CD8-positive, alpha-beta memory T cell (primary cell): ENCODE measurements around the gene VCPKMT. TPM values are rescaled to one million over a fixed set of nuclear protein-coding genes. Genes with fewer than 3 reads are reported as not detected.
A peak's percentile ranks its signal among the peaks of the same experiment; 100 is the strongest.

Experiments used
- CTCF ChIA-PET: fragments of 350-600 bp; sonication (Branson Sonifier 250); formaldehyde crosslinking; loops from one replicate; lab custom pipeline; 2021; ENCODE audit warnings: antibody characterized with exemption; lab: Charles Lee
- POLR2A ChIA-PET: fragments of 350-600 bp; sonication (Branson Sonifier 250); formaldehyde crosslinking; loops from one replicate; lab custom pipeline; 2021; ENCODE audit warnings: antibody characterized with exemption; lab: Charles Lee
- DNase-seq, 5 donors: peaks; one replicate each; pipeline versions ENCODE4 v3.0.0 to v3.0.0-alpha.2; 2020 to 2022; ENCODE audit warnings: mixed read lengths in 1 of 5
- H3K27ac ChIP-seq: one replicate; pipeline ENCODE4 v1.7.0; 2013; ENCODE audit warnings: low read depth, mild to moderate bottlenecking, low read length, moderate library complexity
- H3K27me3 ChIP-seq: 2 replicates; pipeline ENCODE4 v1.7.0; 2013; ENCODE audit warnings: low read length, mild to moderate bottlenecking; ENCODE audit not compliant: insufficient read depth, poor library complexity, severe bottlenecking
- H3K36me3 ChIP-seq: 2 replicates; pipeline ENCODE4 v1.7.0; 2013; ENCODE audit warnings: mild to moderate bottlenecking, low read length, moderate library complexity; ENCODE audit not compliant: insufficient read depth
- H3K4me1 ChIP-seq: 2 replicates; pipeline ENCODE4 v1.7.0; 2013; ENCODE audit warnings: mild to moderate bottlenecking, low read length, moderate library complexity; ENCODE audit not compliant: insufficient read depth
- H3K4me3 ChIP-seq: 2 replicates; pipeline ENCODE4 v1.7.0; 2013; ENCODE audit warnings: mild to moderate bottlenecking, low read length
- H3K9me3 ChIP-seq: 2 replicates; pipeline ENCODE4 v1.7.0; 2013; ENCODE audit warnings: mild to moderate bottlenecking, low read length
- H3K27ac Mint-ChIP-seq, 8 donors: one replicate each; pipeline ENCODE4 v1.8.0; 2020 to 2021; ENCODE audit warnings: mixed read lengths in 8 of 8, mild to moderate bottlenecking in 6 of 8, inconsistent platforms in 3 of 8, moderate library complexity in 3 of 8
- H3K27me3 Mint-ChIP-seq, 2 donors: one replicate each; pipeline ENCODE4 v1.8.0; 2020 to 2021; ENCODE audit warnings: mixed read lengths in 2 of 2, mild to moderate bottlenecking in 1 of 2, moderate library complexity in 1 of 2
- H3K36me3 Mint-ChIP-seq, 3 donors: one replicate each; pipeline ENCODE4 v1.8.0; 2020 to 2021; ENCODE audit warnings: mixed read lengths in 3 of 3, inconsistent platforms in 1 of 3, mild to moderate bottlenecking in 1 of 3
- H3K4me1 Mint-ChIP-seq, 3 donors: one replicate each; pipeline ENCODE4 v1.8.0; 2020 to 2021; ENCODE audit warnings: mixed read lengths in 3 of 3, inconsistent platforms in 1 of 3, mild to moderate bottlenecking in 1 of 3
- H3K4me3 Mint-ChIP-seq, 7 donors: one replicate each; pipeline ENCODE4 v1.8.0; 2020 to 2021; ENCODE audit warnings: mixed read lengths in 7 of 7, mild to moderate bottlenecking in 6 of 7, moderate library complexity in 4 of 7, inconsistent platforms in 2 of 7
- H3K9me3 Mint-ChIP-seq, 5 donors: one replicate each; pipeline ENCODE4 v1.8.0; 2020 to 2022; ENCODE audit warnings: mixed read lengths in 5 of 5, mild to moderate bottlenecking in 3 of 5, moderate library complexity in 2 of 5, inconsistent platforms in 1 of 5
- polyA plus RNA-seq: library from polyadenylated mRNA; unstranded; fragments of 300-500 nt; fragmentation: Illumina TruSeq; gene quantifications from one replicate; pipeline ENCODE4 v1.2.3, GENCODE V29; 2021
- total RNA-seq, 2 experiments: library from RNA; stranded (reverse); gene quantifications; one replicate each; pipeline ENCODE4 v1.2.3, GENCODE V29; 2021

Gene VCPKMT
- 10 to 100 TPM; 16.5 to 19.9 TPM for total RNA-seq
- polyA plus RNA-seq, result 11.7 TPM

- Mint-ChIP-seq H3K4me1 (peaks cover 23 to 42% (median 29%) of the 10 kb centered on the region in 3 donors), H3K4me3 (peak within 1 kb of the TSS; percentile 95 to 97 (median 97)), H3K27me3 (no peaks in the 10 kb centered on the region), H3K27ac (peak within 1 kb of the TSS; percentile 94 to 99 (median 99)), H3K9me3 (no peaks in the 10 kb centered on the region), H3K36me3 (peaks cover 4 to 56% (median 7%) of the 10 kb centered on the region in 3 donors)
- Histone ChIP-seq H3K4me3 (peak within 1 kb of the TSS; percentile 40), H3K9me3 (no peaks in the 10 kb centered on the region), H3K27me3 (no peaks in the 10 kb centered on the region), H3K36me3 (peaks cover 27% of the 10 kb centered on the region), H3K27ac (peak within 1 kb of the TSS; percentile 78), H3K4me1 (peaks cover 26% of the 10 kb centered on the region)
- DNase-seq, result peak; percentile 93 to 97 (median 96)
- POLR2A ChIA-PET, result interaction anchor here (0.5 to 2.5 kb wide), 13 partner anchors 19 to 496 kb away, joined by 3 to 24 read pairs (median 4); partner anchors contain the start of genes KLHDC2, NEMF and RPL36AL
- CTCF ChIA-PET, result interaction anchor here (0.8 to 2.5 kb wide), 12 partner anchors 54 to 482 kb away, joined by 3 to 29 read pairs (median 4); partner anchors contain the start of genes DNAAF2, KLHDC2 and NEMF
Measured at GRCh38 chr14:50116181-50116956, at the start of gene VCPKMT. Gene VCPKMT, minus strand, starts transcription at chr14:50116572. Its CDS starts 20 bp downstream, at chr14:50116552.

GRCh38 chr14:50156111-50156510 lies 39.7 kb upstream of the VCPKMT start:
- POLR2A ChIA-PET, result no interaction called here
- no peaks in the 10 kb centered on the region for H3K27me3 Mint-ChIP-seq

GRCh38 chr14:50148799-50149198 lies 32.4 kb upstream of the VCPKMT start:
- Histone ChIP-seq H3K36me3 (peaks cover 7% of the 10 kb centered on the region), H3K27me3 (no peaks in the 10 kb centered on the region), H3K4me3 (no peak overlapping the region), H3K4me1 (no peaks in the 10 kb centered on the region), H3K9me3 (no peaks in the 10 kb centered on the region), H3K27ac (no peak overlapping the region)
- ChIA-PET CTCF (interaction anchor here (1.2 kb wide), 1 partner anchor 10 kb away, joined by 3 read pairs; no protein-coding TSS in a partner anchor), POLR2A (no interaction called here)
- peaks cover 0 to 56% (median 14%) of the 10 kb centered on the region in 3 donors for H3K36me3 Mint-ChIP-seq
- no peaks in the 10 kb centered on the region for H3K4me1 Mint-ChIP-seq
- DNase-seq, result no peak
- no peaks in the 10 kb centered on the region for H3K27me3 Mint-ChIP-seq
- H3K9me3 Mint-ChIP-seq, result no peaks in the 10 kb centered on the region
- peak overlapping the region in 1 of 8 donors; percentile 70 for H3K27ac Mint-ChIP-seq
- H3K4me3 Mint-ChIP-seq, result no peak overlapping the region

More at GRCh38 chr14:50156111-50156510, 39.7 kb upstream of the VCPKMT start:
- CTCF ChIA-PET, result no interaction called here
- Histone ChIP-seq H3K36me3 (peaks cover 13% of the 10 kb centered on the region), H3K27me3 (no peaks in the 10 kb centered on the region), H3K9me3 (no peaks in the 10 kb centered on the region), H3K27ac (no peak overlapping the region), H3K4me3 (no peak overlapping the region), H3K4me1 (no peaks in the 10 kb centered on the region)
- H3K36me3 Mint-ChIP-seq, result peaks cover 0 to 50% (median 9%) of the 10 kb centered on the region in 3 donors
- no peak overlapping the region for H3K27ac Mint-ChIP-seq
- H3K4me1 Mint-ChIP-seq, result no peaks in the 10 kb centered on the region
- no peak overlapping the region for H3K4me3 Mint-ChIP-seq
- DNase-seq, result no peak
- H3K9me3 Mint-ChIP-seq, result no peaks in the 10 kb centered on the region

DNA sequence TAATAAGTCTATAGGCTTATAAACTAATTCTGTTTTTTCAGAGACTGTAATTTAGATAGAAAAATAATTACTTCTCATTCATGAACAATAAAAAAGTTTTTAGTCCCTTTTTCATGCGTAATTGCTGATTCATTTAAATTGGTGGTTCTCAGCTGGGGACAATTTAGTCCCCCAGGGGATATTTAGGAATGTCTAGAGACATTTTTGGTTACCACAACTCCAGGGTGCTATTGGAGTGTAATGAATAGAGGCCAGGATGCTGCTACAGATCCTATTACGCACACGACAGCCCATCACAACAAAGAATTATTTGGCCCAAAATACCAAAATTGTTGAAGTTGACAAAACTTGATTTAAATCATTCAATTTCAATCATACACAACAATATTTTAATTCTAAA lies 22.8 kb upstream of the VCPKMT start:
- Histone ChIP-seq H3K27me3 (no peaks in the 10 kb centered on the region), H3K4me1 (no peaks in the 10 kb centered on the region), H3K27ac (no peak overlapping the region), H3K9me3 (no peaks in the 10 kb centered on the region), H3K4me3 (no peak overlapping the region), H3K36me3 (no peaks in the 10 kb centered on the region)
- H3K27ac Mint-ChIP-seq, result no peak overlapping the region
- POLR2A ChIA-PET, result interaction anchor here (0.5 kb wide), 1 partner anchor 75 kb away, joined by 3 read pairs; no protein-coding TSS in a partner anchor
- no peaks in the 10 kb centered on the region for H3K27me3 Mint-ChIP-seq
- no peaks in the 10 kb centered on the region for H3K9me3 Mint-ChIP-seq
- CTCF ChIA-PET, result interaction anchor here (1.4 to 2.3 kb wide), 3 partner anchors 10 to 286 kb away, joined by 3 to 7 read pairs (median 3); partner anchors contain the start of gene NEMF
- H3K4me3 Mint-ChIP-seq, result no peak overlapping the region
- peaks cover 0 to 19% (median 4%) of the 10 kb centered on the region in 3 donors for H3K36me3 Mint-ChIP-seq
- no peaks in the 10 kb centered on the region for H3K4me1 Mint-ChIP-seq
- no peak for DNase-seq

- no peak overlapping the region for H3K4me3 Mint-ChIP-seq
- H3K27ac Mint-ChIP-seq, result peak overlapping the region in 1 of 8 donors; percentile 39
- CTCF ChIA-PET, result interaction anchor here (1.9 kb wide), 1 partner anchor 10 kb away, joined by 5 read pairs; no protein-coding TSS in a partner anchor
- H3K9me3 Mint-ChIP-seq, result no peaks in the 10 kb centered on the region
- peaks cover 0 to 4% (median 0%) of the 10 kb centered on the region in 3 donors for H3K4me1 Mint-ChIP-seq
- no peaks in the 10 kb centered on the region for H3K27me3 Mint-ChIP-seq
- DNase-seq, result no peak
- peaks cover 13 to 67% (median 20%) of the 10 kb centered on the region in 3 donors for H3K36me3 Mint-ChIP-seq
- Histone ChIP-seq H3K4me1 (no peaks in the 10 kb centered on the region), H3K4me3 (no peak overlapping the region), H3K27ac (no peak overlapping the region), H3K36me3 (peaks cover 11% of the 10 kb centered on the region), H3K9me3 (no peaks in the 10 kb centered on the region), H3K27me3 (no peaks in the 10 kb centered on the region)
- POLR2A ChIA-PET, result no interaction called here
Measured at GRCh38 chr14:50127802-50128201, 11.4 kb upstream of the VCPKMT start.

- H3K4me1 Mint-ChIP-seq, result no peaks in the 10 kb centered on the region
- H3K9me3 Mint-ChIP-seq, result no peaks in the 10 kb centered on the region
- peaks cover 8 to 46% (median 12%) of the 10 kb centered on the region in 3 donors for H3K36me3 Mint-ChIP-seq
- no peaks in the 10 kb centered on the region for H3K27me3 Mint-ChIP-seq
- Histone ChIP-seq H3K4me3 (no peak overlapping the region), H3K4me1 (no peaks in the 10 kb centered on the region), H3K9me3 (no peaks in the 10 kb centered on the region), H3K27ac (no peak overlapping the region), H3K27me3 (no peaks in the 10 kb centered on the region), H3K36me3 (peaks cover 4% of the 10 kb centered on the region)
- no peak overlapping the region for H3K4me3 Mint-ChIP-seq
- no peak for DNase-seq
- ChIA-PET CTCF (interaction anchor here (1.4 kb wide), 1 partner anchor 261 kb away, joined by 4 read pairs; no protein-coding TSS in a partner anchor), POLR2A (interaction anchor here (0.6 kb wide), 2 partner anchors 435 to 651 kb away, joined by 3 to 4 read pairs; partner anchors contain the start of gene POLE2)
- H3K27ac Mint-ChIP-seq, result peak overlapping the region in 2 of 8 donors; percentile 1 to 16
Measured at GRCh38 chr14:50123062-50123461, 6.7 kb upstream of the VCPKMT start.

DNA sequence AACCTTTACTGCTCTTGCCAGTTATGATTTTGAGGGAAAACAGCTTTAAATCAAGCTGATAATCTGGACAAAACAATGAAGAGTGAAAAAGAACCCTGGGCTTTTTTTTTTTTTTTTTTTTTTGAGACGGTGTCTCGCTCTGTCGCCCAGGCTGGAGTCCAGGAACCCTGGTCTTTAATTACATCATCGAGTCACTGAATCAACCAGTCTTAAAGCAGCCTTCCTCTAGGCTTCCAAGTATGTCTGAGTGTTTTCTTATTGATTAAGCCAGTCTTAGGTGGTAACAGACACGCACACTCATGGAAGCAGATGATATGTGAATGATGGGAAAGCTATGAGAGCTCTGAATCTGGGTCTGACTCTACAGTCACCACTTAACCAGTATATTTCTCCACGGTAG lies 5.9 kb upstream of the VCPKMT start:
- H3K27me3 ChIP-seq, result no peaks in the 10 kb centered on the region
- no peaks in the 10 kb centered on the region for H3K9me3 ChIP-seq
- Mint-ChIP-seq H3K36me3 (peaks cover 8 to 44% (median 10%) of the 10 kb centered on the region in 3 donors), H3K4me1 (no peaks in the 10 kb centered on the region), H3K9me3 (no peaks in the 10 kb centered on the region), H3K4me3 (no peak overlapping the region), H3K27me3 (no peaks in the 10 kb centered on the region), H3K27ac (peak overlapping the region in 2 of 8 donors; percentile 5 to 42)
- H3K4me1 ChIP-seq, result no peaks in the 10 kb centered on the region
- no peak for DNase-seq
- H3K27ac ChIP-seq, result no peak overlapping the region
- ChIA-PET CTCF (interaction anchor here (1.4 kb wide), 1 partner anchor 261 kb away, joined by 4 read pairs; no protein-coding TSS in a partner anchor), POLR2A (no interaction called here)
- no peak overlapping the region for H3K4me3 ChIP-seq
- peaks cover 6% of the 10 kb centered on the region for H3K36me3 ChIP-seq
